Stimulated activated CD4-positive, alpha-beta T cell treated with anti-CD3 and anti-CD28 coated beads, Interleukin-15, amount 100 ng/mL, for 24 hours (primary cell): ENCODE measurements around the gene HS2ST1.
"Not testable (repeated sequence)": the region's sequence is repeated elsewhere in the genome, so short reads cannot be mapped to it uniquely, and the experiment has no call there.

Source experiments
- DNase-seq: peaks from one replicate; pipeline ENCODE4 v3.0.0-alpha.2; 2020

HS2ST1 gene

GRCh38 chr1:86926883-86927282 lies 12.4 kb downstream of the HS2ST1 start:
- no peak for DNase-seq

DNA sequence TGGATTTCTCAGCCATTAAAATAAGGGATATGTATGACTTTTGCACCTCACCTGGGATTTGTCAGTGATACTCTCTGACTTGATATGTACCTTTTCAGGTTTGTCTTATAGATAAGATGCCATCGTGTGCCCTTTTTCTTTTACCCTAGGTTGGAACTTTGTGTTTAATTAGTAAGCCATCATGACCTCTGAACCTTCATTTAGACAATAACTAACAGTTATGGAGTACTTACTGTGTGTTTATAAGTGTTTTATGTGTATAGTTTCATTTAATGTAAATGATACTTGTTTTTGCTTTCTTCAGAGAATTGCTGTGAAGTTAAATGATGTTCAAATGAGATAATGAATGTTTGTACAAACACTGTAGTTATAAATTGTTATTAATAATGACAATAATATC lies 14.4 kb downstream of the HS2ST1 start:
- DNase-seq: no peak

GRCh38 chr1:86933051-86933450 lies 18.6 kb downstream of the HS2ST1 start:
- no peak for DNase-seq

DNA sequence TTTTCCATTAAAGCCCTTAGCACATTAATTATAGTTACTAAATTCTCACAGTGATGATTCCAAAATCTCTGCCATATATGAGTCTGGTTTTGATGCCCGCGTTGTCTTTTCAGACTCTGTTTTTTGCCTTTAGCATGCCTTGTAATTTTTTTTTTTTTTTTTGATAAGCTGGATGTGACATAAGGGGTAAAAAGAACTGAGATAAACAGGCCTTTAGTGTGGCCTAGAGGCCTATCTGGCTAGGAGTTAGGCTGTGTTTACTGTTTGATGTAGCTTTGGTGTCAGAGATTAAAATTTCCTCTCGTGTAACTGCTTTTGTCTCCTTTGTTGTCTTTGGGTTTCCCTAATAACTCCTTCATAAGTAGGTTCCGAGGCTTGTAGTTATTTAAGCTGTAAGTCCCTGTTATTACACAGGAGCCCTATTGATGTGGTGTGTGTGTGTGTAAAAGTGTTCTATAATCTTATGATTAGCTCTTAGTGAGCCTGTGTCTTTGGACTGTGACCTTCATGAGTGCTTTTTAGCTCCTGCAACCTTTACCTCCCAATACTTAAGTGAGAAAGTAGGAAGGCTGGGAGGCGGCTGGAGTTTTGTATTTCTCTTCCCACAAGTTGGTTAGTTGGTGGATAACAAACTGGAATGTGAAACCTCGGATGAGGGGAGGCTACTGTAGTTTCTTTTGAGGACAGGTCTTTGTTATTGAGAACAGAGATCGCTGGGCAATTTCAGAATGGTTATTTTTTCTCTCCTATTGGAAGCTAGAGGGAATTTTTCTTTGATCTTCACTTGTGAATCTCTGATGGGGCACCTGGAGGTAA lies 19.3 kb downstream of the HS2ST1 start:
- no peak for DNase-seq

DNA sequence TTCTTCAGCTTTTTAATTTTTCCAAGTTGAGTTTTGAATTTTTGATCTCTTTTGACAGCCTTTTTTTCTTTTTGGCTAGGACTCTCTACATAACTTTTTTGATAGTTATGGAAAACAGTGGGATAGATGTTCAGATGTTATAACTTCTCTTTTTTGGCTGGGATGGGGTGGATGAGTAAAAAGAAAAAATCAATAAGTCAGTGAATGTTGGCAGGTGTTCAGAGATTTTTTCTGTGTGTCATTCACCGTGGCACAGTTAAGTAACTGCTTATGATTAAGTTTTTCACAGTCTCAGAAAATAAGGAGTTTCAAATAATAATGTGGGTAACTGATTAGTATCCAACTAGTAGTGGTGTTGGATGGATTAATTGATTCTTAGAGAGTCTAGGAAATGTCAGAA lies 24.0 kb downstream of the HS2ST1 start:
- no peak for DNase-seq

- no peak for DNase-seq
Measured at GRCh38 chr1:86938855-86939254, 24.4 kb downstream of the HS2ST1 start.

DNA sequence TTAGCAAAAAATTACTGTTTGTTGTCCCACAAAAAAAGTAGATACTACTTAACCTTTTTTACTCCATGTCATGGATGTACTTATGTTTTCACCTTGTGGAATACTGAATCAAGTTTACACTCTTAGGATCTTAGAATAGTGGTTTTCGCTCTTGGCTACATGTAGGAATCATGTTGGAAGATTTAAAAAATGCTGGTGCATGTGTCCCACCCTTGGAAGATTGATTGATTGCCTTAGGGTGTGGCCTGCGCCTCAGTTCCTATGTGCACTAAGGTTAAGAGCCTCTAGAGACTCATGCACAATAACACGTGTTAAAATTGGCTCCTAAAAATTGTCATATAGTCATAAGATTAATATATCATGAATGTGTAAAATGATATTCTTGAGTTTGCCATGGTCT lies 25.0 kb downstream of the HS2ST1 start:
- no peak for DNase-seq

DNA sequence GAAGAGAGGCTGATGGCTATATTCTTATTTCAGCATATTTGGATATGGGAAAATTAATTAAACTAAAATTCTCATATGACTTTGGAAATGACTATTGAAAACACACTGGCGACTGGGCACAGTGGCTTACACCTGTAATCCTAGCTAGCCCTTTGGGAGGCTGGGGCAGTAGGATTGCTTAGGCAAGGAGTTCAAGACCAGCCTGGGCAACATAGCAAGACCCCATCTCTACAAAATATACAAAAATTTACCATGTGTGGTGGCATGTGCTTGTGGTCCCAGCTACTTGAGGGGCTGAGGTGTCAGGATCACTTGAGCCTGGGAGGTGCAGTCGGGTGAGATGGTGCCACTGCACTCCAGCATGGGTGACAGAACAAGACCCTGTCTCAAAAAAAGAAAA lies 26.2 kb downstream of the HS2ST1 start:
- no peak for DNase-seq

DNA sequence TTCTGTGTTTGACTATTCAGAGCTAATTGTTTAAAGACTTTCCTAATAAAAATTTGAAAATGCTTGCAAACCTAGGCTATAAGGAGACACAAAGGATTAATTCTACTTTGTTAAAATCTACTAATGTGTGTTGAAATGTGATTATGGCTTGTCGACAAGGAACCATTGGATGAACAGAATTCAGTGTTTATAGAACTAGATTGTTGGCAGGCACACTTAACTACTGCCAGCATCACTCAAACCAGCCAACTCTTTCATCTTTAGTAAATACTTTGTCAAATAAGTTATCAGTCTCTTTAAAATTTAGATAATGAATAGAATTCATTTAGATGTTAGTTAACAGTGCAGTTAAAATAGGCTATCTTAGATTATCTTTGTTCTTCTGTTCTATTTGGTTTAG lies 27.6 kb downstream of the HS2ST1 start:
- no peak for DNase-seq

DNA sequence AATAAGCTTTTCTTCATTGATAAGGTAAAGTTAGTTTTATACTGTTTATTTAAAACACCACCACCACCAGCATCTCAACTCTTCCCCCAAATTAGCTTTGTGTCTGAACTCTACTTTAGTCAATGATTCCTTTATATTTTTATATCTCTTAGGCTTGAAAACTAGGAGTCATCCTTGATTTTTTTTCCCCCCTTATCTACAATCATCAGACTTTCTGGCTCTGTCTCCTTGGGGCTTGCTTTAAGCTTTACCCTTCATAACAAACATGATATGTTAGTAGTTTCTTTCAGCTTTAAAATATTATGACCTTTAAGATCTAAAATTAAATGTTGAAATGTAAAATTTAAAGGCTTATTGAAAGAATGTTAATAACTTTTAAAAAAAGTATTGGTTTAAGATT lies 28.3 kb downstream of the HS2ST1 start:
- DNase-seq: no peak

GRCh38 chr1:86948212-86948611 lies 33.8 kb downstream of the HS2ST1 start:
- DNase-seq: no peak

DNA sequence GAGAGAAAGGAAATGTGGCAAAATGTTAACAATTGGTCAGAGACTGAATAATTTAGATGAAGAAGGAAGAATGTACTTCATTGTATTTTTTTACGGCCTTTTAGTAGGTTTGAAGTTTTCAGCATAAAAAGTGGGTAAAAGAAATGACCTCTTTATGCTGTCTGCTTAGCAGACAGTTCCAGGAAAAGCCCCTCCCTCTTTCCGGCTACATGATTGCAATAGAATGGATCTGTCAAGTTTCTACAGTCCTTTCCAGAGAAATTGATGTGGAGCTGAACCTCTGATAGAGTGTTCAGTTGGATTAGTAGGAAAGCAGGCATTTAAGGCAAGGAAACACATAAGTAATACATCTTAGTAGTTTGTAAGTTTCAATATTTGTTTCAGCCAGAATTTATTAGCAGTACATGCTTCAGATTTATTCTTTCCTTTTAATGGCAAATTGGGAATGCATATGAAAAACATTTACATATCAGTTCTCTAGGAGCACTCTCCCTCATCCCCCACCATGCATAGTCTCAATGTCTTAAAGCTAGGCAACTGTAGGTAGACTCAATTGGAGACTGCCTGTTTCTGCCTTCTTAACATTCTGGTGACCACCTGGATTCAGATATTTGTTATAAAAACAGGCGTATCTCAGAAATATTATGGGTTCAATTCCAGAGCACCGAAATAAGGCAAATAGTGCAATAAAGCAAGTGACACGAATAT lies 36.4 kb downstream of the HS2ST1 start:
- no peak for DNase-seq

DNA sequence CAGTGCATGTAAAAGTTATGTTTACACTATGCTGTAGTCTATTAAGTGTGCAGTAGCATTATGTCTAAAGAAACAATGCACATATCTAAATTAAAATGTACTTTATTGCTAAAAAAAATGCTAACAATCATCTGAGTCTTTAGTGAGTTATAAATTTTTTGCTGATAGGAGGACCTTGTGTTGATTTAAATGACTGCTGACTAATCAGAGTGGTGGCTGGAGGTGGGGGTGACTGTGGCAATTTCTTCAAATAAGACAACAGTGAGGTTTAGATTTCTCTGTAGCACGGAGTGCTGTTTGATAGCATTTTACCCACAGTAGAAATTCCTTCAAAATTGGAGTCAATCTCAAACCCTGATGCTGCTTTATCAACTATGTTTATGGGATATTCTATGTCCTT lies 37.0 kb downstream of the HS2ST1 start:
- DNase-seq: no peak

- no peak for DNase-seq
Measured at GRCh38 chr1:86953167-86953566, 38.7 kb downstream of the HS2ST1 start.

DNA sequence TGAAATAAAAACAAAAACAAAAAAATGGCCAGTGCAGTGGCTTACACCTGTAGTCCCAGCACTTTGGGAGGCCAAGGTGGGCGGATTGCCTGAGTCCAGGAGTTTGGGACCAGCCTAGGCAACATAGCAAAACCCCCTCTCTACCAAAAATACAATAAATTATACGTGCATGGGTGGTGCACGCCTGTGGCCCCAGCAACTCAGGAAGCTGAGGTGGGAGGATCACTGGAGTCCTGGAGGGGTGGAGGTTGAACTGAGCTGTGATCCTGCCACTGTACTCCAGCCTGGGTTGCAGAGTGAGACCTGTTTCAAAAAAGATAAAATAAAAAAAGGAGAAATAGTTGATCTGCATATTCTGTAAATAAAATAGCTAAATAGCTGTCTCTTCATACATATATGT lies 41.2 kb downstream of the HS2ST1 start:
- no peak for DNase-seq

DNA sequence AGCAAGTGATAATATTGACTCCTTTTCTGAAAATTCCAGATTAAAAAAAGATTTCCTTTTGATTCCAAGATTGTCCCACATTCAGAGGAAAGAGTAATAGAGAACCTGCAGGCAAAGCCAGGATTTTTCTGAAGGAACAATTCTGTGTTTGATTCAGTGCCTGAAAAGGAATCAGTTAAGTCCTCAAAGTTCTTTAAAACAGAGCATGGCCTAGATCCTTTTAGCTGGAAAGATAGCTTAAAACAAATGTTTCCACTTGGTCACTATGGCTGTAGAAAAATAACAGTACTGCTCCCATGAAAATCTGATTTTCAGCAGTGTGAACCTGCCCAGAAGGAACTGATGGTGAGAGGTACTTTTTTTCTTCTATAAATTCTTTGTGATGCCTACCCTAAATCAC lies 41.8 kb downstream of the HS2ST1 start:
- DNase-seq: no peak

DNA sequence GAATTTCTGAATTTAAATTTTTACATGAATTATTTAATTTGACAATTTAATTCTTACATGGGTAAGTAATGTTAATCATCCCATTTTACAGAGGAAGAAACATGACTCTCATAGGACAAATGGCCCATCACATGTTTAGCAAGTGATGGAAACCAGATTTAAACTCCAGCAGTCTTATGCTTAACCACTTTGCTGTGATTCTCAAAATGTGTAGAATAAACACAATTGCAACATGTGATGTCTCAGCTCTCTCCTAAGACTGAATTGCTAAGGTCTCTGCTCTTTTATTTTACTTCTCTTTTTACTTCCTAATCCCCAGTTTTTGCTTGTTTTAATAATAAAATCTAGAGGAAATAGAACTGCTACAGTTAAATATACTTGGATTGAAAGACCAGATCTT lies 42.8 kb downstream of the HS2ST1 start:
- no peak for DNase-seq

- DNase-seq: no peak
Measured at GRCh38 chr1:86960548-86960947, 46.1 kb downstream of the HS2ST1 start.

DNA sequence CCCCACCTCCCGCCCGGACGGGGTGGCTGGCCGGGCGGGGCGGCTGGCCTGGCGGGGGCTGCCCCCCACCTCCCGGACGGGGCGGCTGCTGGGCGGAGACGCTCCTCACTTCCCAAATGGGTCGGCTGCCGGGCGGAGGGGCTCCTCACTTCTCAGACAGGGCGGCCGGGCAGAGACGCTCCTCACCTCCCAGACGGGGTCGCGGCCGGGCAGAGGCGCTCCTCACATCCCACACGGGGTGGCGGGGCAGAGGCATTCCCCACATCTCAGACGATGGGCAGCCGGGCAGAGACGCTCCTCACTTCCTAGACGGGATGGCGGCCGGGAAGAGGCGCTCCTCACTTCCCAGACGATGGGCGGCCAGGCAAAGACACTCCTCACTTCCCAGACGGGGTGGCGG lies 49.4 kb downstream of the HS2ST1 start:
- not testable (repeated sequence) for DNase-seq

DNA sequence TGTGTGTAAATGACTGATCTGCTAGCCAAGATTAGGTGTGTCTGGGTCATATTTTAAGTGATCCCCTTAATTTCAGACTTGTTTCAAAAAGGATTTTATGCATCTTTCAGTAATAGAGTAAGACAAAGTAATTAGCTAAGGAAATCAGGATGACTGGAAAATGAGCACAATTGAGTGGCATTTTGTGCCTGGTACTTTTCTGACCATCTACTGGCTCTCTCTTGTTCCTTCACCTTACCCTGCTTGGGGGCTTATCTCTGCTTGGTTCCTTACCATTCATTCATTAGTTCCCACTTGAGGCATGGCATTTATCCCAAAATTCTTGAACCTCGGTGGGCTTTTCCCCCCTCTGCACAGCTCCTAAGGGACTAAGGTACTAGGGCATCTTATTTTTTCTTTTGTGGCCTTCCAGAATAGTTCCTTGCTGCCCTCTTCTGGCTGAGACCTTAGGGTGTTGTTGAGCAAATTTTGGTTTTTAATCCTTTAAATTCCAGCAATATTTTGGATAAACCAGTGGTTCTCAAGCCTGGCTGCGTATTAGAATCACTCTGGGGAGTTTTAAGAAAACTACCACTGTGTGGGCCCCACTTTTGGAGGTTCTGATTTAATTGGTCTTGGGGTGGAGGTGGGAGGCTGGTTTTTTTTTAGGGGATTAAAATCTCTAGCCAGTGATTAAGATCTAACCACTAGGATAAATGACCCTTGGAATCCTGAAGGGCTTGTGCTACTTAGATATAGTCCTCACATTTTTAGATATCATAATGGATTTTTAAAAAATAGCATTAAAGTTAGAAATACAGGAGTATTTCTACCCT lies 50.8 kb downstream of the HS2ST1 start:
- DNase-seq: peak; percentile 4

- no peak for DNase-seq
Measured at GRCh38 chr1:86965827-86966182, 51.4 kb downstream of the HS2ST1 start.

DNA sequence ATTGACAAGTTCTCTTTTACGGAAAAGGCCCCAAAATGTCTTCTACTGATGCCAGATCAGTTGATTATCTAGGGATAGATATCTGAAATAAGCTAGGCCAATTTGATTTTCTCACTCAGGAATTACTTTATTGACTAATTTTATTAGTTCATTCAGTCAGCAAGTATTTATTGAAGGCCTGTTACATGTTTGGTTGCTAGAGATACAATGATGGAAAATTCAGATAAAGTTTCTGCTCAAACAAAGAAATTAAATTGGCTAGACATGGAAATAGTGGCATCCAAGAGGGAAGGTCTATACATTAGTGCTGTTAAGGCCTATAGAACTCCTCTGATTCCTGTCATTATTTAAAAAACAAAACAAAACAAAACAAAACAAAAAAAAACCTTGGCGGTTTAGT lies 56.5 kb downstream of the HS2ST1 start:
- DNase-seq: no peak

DNA sequence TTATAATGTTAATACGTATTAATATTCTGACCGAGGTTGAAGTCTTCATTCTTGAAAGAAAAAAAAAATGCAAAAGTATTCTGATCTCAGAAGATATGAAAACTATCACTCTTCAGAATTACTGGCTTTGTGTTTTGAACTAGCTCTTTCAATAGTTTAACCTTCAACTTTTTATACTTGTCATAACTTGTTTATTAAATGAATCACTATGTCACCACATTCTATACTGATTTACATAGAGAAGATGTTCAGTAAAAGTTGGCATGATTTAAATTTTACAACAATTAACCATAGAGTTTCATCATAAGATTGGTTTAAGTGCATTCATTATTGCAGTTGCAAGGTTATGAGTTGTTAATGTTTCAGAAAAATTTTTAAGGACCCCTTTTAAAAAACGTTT lies 57.3 kb downstream of the HS2ST1 start:
- no peak for DNase-seq

- DNase-seq: no peak
Measured at GRCh38 chr1:86972262-86972661, 57.8 kb downstream of the HS2ST1 start.
